OCI-LY1 (cell line): ENCODE measurements around the gene CEMIP.

Experiments used
- CTCF ChIP-seq: fragments of 200-600 bp; sonication (generic), shearing (Covaris generic); IDR thresholded peaks from 2 replicates; pipeline ENCODE4 v1.5.1; 2017; ENCODE audit warnings: mild to moderate bottlenecking, antibody characterized with exemption, low read length, moderate library complexity, mixed read lengths
- EZH2 ChIP-seq: fragments of 200-600 bp; sonication (generic), shearing (Covaris generic); IDR thresholded peaks from 2 replicates; pipeline ENCODE4 v1.8.0; 2017; ENCODE audit warnings: borderline replicate concordance, mixed run types, mild to moderate bottlenecking, antibody characterized with exemption, low read length, moderate library complexity, mixed read lengths

GRCh38 chr15:80924278-80924677 is 145.1 kb downstream of the CEMIP start:
- TF ChIP-seq CTCF = no peak
- TF ChIP-seq EZH2 = no peak
